Rectal smooth muscle tissue (tissue), 1 donor: ENCODE results near the gene IGF1R.

Source experiments
- H3K27ac ChIP-seq: one replicate; pipeline ENCODE4 v1.7.0; 2013; ENCODE audit warnings: low read depth, low read length, inconsistent platforms
- H3K27me3 ChIP-seq: one replicate; pipeline ENCODE4 v1.7.0; 2013; ENCODE audit warnings: low read length; ENCODE audit not compliant: control insufficient read depth, insufficient read depth
- H3K36me3 ChIP-seq: one replicate; pipeline ENCODE4 v1.7.0; 2013; ENCODE audit warnings: low read length; ENCODE audit not compliant: control insufficient read depth, insufficient read depth
- H3K4me1 ChIP-seq: one replicate; pipeline ENCODE4 v1.7.0; 2013; ENCODE audit warnings: low read length; ENCODE audit not compliant: control insufficient read depth, insufficient read depth
- H3K4me3 ChIP-seq: one replicate; pipeline ENCODE4 v1.7.0; 2013; ENCODE audit warnings: low read length
- H3K9ac ChIP-seq: one replicate; pipeline ENCODE4 v1.7.0; 2013; ENCODE audit warnings: low read length

IGF1R gene

GRCh38 chr15:98881526-98882520 is 233.5 kb downstream of the IGF1R start:
- no peaks in the 10 kb centered on the region for H3K36me3 ChIP-seq
- H3K9ac ChIP-seq = no peak overlapping the region
- no peak overlapping the region for H3K27ac ChIP-seq
- H3K4me3 ChIP-seq = no peak overlapping the region
- peaks cover 25% of the 10 kb centered on the region for H3K4me1 ChIP-seq
- no peaks in the 10 kb centered on the region for H3K27me3 ChIP-seq

- Histone ChIP-seq H3K36me3 (no peaks in the 10 kb centered on the region), H3K9ac (no peak overlapping the region), H3K27ac (no peak overlapping the region), H3K4me3 (no peak overlapping the region), H3K4me1 (peaks cover 12% of the 10 kb centered on the region), H3K27me3 (no peaks in the 10 kb centered on the region)
These were observed 235.1 kb downstream of the IGF1R start for GRCh38 chr15:98883478-98883877.

GRCh38 chr15:98884894-98885293 is 236.6 kb downstream of the IGF1R start:
- H3K9ac ChIP-seq = no peak overlapping the region
- peaks cover 12% of the 10 kb centered on the region for H3K4me1 ChIP-seq

GRCh38 chr15:98887976-98888375 is 239.6 kb downstream of the IGF1R start:
- Histone ChIP-seq H3K27me3 (no peaks in the 10 kb centered on the region), H3K27ac (no peak overlapping the region), H3K4me3 (no peak overlapping the region), H3K4me1 (peaks cover 5% of the 10 kb centered on the region), H3K9ac (no peak overlapping the region), H3K36me3 (no peaks in the 10 kb centered on the region)

More at GRCh38 chr15:98884894-98885293, 236.6 kb downstream of the IGF1R start:
- H3K27me3 ChIP-seq = no peaks in the 10 kb centered on the region
- no peak overlapping the region for H3K27ac ChIP-seq
- H3K4me3 ChIP-seq = no peak overlapping the region
- no peaks in the 10 kb centered on the region for H3K36me3 ChIP-seq

- H3K36me3 ChIP-seq = no peaks in the 10 kb centered on the region
- no peaks in the 10 kb centered on the region for H3K27me3 ChIP-seq
- peaks cover 2% of the 10 kb centered on the region for H3K4me1 ChIP-seq
- H3K27ac ChIP-seq = no peak overlapping the region
- H3K4me3 ChIP-seq = no peak overlapping the region
- no peak overlapping the region for H3K9ac ChIP-seq
These were observed 240.6 kb downstream of the IGF1R start for GRCh38 chr15:98888820-98889479.

GRCh38 chr15:98889930-98890695 is 241.8 kb downstream of the IGF1R start:
- H3K27ac ChIP-seq = no peak overlapping the region
- H3K4me1 ChIP-seq = peaks cover 2% of the 10 kb centered on the region
- no peak overlapping the region for H3K4me3 ChIP-seq
- H3K9ac ChIP-seq = no peak overlapping the region
- no peaks in the 10 kb centered on the region for H3K36me3 ChIP-seq
- H3K27me3 ChIP-seq = no peaks in the 10 kb centered on the region

GRCh38 chr15:98891301-98891700 is 243.0 kb downstream of the IGF1R start:
- no peaks in the 10 kb centered on the region for H3K27me3 ChIP-seq
- H3K4me3 ChIP-seq = no peak overlapping the region
- H3K9ac ChIP-seq = no peak overlapping the region
- H3K4me1 ChIP-seq = peaks cover 6% of the 10 kb centered on the region
- H3K36me3 ChIP-seq = no peaks in the 10 kb centered on the region
- no peak overlapping the region for H3K27ac ChIP-seq

- no peak overlapping the region for H3K9ac ChIP-seq
- H3K27me3 ChIP-seq = no peaks in the 10 kb centered on the region
- no peak overlapping the region for H3K27ac ChIP-seq
- H3K4me3 ChIP-seq = no peak overlapping the region
- H3K36me3 ChIP-seq = no peaks in the 10 kb centered on the region
- peaks cover 13% of the 10 kb centered on the region for H3K4me1 ChIP-seq
These were observed 245.1 kb downstream of the IGF1R start for GRCh38 chr15:98893401-98893800.

GRCh38 chr15:98894312-98894711 is 246.0 kb downstream of the IGF1R start:
- H3K4me1 ChIP-seq = peaks cover 13% of the 10 kb centered on the region
- no peaks in the 10 kb centered on the region for H3K36me3 ChIP-seq
- no peak overlapping the region for H3K27ac ChIP-seq
- no peaks in the 10 kb centered on the region for H3K27me3 ChIP-seq
- H3K9ac ChIP-seq = no peak overlapping the region
- no peak overlapping the region for H3K4me3 ChIP-seq

GRCh38 chr15:98896002-98896721 is 247.8 kb downstream of the IGF1R start:
- no peak overlapping the region for H3K9ac ChIP-seq
- no peak overlapping the region for H3K4me3 ChIP-seq
- peaks cover 18% of the 10 kb centered on the region for H3K4me1 ChIP-seq
- peak overlapping the region; percentile 7 for H3K27ac ChIP-seq
- peaks cover 4% of the 10 kb centered on the region for H3K36me3 ChIP-seq
- H3K27me3 ChIP-seq = no peaks in the 10 kb centered on the region

GRCh38 chr15:98896802-98897732 is 248.7 kb downstream of the IGF1R start:
- Histone ChIP-seq H3K36me3 (peaks cover 4% of the 10 kb centered on the region), H3K27ac (peak overlapping the region; percentile 73), H3K9ac (no peak overlapping the region), H3K4me3 (no peak overlapping the region), H3K4me1 (peaks cover 27% of the 10 kb centered on the region), H3K27me3 (no peaks in the 10 kb centered on the region)
